NCI-H146 treated with DMSO at 0.1 percent for 48 hours (cell line): ENCODE data around the gene DDB1.

Source experiments
- DNase-seq: peaks from one replicate; lab custom pipeline; 2025; ENCODE audit not compliant: unreplicated experiment; lab: John Stamatoyannopoulos, UW

DDB1 gene

DNA sequence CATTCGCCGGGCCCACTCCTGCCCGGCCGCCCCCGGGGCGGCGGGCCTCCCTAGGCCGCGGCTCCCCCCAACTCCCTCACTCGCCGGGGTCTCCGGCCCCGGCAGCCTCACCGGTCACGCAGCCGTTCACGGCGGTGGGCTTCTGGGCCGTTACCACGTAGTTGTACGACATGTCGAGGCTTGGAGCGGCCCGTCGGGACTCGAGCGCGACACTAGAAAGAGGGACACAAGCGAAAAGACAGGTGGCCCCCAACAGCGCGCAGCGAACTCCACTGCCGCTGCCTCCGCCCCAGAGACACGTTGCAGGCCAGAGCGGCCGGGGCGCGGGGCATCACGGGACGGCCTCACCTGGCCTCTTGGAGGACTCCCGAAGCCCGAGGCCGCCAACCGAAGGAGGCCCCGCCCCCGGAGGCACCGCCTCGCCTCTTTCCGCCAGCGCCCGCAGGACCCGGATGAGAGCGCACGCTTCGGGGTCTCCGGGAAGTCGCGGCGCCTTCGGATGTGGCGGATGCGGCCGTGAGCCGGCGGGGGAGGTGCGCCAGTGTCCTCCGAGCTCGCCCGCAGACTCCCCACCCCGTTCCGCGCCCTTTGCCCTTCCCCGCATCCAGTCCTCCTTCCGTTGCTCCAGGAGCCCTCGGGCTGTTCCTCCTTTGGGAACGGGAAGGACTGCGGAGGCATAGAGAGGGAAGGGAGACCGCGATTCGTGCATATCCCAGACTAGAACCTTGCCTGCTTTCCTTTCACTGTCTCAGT lies at the start of gene DDB1, which contains the start of gene TKFC:
DDB1 (minus strand) TSS at position 309 of the 753 bp plus-strand sequence; CDS start at position 172, 137 bp downstream.
TKFC (plus strand) TSS at position 432 of the 753 bp plus-strand sequence. CDS start 1,501 bp downstream, outside the sequence.
- DNase-seq: peak; percentile 87

DNA sequence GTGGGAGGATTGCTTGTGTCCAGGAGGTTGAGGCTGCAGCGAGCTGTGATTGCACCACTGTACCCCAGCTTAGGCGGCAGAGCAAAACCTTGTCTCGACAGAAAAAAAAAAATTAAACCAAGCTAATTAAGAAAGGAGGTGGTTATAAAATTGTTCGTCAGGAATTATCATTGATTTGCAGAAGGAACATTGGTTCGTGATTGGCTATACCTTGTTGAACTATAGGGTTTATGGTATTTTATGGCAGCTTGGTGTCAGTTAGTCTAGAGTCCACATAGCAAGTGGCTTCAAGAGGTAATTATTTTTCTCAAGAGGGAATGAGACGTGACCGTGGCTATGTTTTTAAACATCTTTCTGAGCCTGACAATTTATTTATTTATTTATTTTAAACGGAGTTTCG lies 48.0 kb upstream of the DDB1 start:
- DNase-seq: no peak

DNA sequence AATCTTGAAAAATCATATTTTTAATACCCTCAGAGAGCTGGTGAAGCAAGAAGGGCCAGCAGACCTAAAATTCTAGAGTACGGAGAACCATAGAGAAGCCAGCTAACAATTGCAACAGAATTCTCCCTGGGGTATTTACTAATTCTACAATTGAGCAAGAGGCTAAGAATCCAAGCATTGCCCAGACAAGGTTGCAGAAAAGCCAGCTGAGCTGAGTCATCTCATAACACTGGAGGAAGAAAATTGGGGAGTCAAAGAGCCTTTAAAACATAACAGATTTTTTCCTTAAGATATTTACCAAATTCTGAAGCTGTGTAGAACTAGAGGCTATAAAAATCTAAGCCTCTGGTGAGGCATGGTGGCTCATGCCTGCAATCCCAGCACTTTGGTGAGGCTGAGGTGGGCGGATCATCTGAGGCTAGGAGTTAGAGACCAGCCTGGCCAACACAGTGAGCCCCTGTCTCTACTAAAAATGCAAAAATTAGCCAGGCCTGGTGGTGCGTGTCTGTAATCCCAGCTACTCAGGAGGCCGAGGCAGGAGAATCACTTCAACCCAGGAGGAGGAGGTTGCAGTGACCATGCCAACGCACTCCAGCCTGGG lies 45.9 kb upstream of the DDB1 start:
- no peak for DNase-seq

DNA sequence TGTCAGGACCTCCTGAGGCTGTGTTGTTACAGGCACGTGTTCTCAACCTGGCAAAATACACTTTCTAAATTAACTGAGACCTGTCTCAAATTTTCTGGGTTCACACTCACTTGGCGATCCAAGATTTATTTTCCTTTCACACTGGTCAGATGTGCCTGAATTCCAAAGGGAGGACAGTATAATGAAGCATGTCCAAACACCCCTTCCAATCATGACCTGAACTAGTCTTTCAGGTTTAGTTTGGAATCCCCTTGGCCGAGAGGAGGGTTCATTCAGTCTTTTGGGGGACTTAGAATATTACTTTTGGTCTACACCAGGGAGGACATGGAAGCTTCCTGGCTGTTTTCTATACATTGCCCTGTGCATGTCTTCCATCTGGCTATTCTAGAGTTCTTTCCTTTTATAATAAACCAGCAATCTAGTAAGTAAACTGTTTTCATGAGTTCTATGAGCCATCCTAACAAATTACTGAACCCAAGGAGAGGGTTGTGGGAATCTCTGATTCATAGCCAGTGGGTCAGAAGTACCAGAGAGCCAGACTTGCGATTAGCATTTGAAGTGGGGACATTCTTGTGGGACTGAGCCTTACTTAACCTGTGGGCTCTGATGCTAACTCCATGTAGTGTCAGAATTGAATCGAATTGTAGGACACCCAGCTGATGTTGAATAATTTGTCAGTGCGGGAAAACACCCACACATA lies 44.7 kb upstream of the DDB1 start:
- DNase-seq: no peak

DNA sequence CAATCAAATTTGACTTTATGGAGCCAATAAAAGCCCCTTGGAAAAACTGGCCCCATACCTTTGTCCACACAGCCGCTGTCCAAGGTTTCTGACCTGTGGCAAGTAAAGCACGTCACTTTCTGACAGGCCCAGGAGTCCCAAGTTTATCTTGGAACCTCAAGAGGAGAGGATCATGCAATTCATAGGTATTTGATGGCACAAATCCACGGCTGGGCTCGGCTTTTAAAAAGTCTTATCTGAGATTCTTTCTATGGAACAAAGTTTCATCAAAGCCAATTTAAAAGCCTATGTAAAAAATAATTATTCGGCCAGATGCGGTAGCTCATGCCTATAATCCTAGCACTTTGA lies 42.8 kb upstream of the DDB1 start:
- no peak for DNase-seq

- DNase-seq: no peak
These were observed 39.9 kb upstream of the DDB1 start for GRCh38 chr11:61372659-61373420.

- no peak for DNase-seq
These were observed 37.6 kb upstream of the DDB1 start for GRCh38 chr11:61370349-61371005.

GRCh38 chr11:61369372-61370348 lies 36.8 kb upstream of the DDB1 start:
- DNase-seq: no peak

GRCh38 chr11:61368646-61369045 lies 35.7 kb upstream of the DDB1 start:
- no peak for DNase-seq

GRCh38 chr11:61367406-61367805 lies 34.5 kb upstream of the DDB1 start:
- DNase-seq: no peak

GRCh38 chr11:61364012-61364675 lies 31.2 kb upstream of the DDB1 start:
- no peak for DNase-seq

DNA sequence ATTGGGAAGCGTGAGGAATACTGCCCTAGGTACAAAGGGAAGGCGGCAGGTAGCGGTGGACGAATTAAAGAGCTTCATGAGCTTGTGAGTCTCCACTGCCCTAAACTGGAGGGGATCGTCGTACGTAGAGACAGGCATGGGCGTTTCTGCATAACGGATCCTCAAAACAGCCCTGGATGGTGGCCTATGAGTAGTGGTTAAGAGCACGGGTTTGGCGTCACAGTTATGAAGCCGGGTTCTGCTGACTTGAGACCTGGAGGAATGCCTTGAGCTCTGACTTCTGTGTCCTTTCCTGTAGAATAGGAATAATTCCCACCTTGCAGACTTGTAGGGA lies 29.6 kb upstream of the DDB1 start:
- peak; percentile 52 for DNase-seq

- peak; percentile 91 for DNase-seq
These were observed 29.0 kb upstream of the DDB1 start, which contains the start of the genes CYB561A3 and TMEM138 for GRCh38 chr11:61361741-61362541. TSS of gene CYB561A3 (minus strand) at chr11:61361882. CDS start at chr11:61356713, 5,169 bp downstream. TSS of gene TMEM138 (plus strand) at chr11:61362374. CDS start at chr11:61364391, 2,017 bp downstream.

GRCh38 chr11:61361237-61361740 lies 28.4 kb upstream of the DDB1 start:
- DNase-seq: no peak

DNA sequence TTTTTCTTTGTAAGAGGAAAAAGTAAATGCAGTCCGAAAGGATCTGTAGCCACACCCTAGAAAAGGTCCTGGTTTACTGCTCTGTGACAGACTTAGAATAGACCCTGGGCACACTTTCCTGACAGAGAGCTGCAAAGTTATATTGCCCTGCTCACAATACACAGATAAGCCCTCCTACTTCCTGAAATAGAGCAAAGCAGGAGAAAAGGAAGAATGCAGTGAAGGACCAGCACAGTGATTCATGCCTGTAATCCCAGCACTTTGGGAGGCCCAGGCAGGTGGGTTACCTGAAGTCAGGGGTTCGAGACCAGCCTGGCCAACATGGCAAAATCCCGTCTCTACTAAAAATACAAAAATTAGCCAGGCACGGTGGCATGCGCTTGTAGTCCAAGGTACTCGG lies 26.6 kb upstream of the DDB1 start:
- DNase-seq: no peak

- no peak for DNase-seq
These were observed 25.7 kb upstream of the DDB1 start for GRCh38 chr11:61358566-61358965.

DNA sequence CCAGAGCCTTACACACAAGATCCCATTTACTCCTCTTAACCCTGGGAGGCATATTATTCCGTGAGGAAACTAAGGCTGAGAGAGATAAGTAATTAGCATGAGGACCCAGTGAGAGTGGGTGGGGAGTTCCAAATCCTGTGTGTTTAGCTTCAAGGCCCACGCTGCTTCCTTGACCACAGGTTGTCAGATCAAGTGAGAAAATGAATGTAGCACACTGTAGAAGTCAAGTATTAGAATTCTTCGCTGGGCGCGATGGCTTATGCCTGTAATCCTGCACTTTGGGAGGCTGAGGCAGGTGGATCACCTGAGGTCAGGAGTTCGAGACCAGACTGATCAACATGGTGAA lies 25.0 kb upstream of the DDB1 start:
- no peak for DNase-seq

- no peak for DNase-seq
These were observed 24.5 kb upstream of the DDB1 start for GRCh38 chr11:61357233-61357893.
